Measurements from ENCODE around the gene RPS6KA2. TPM values are rescaled to one million over a fixed set of nuclear protein-coding genes. Genes with fewer than 3 reads are reported as not detected.

The RPS6KA2 gene
- total RNA-seq, 1 experiment from 2014 or later, result 4.6 TPM

DNA sequence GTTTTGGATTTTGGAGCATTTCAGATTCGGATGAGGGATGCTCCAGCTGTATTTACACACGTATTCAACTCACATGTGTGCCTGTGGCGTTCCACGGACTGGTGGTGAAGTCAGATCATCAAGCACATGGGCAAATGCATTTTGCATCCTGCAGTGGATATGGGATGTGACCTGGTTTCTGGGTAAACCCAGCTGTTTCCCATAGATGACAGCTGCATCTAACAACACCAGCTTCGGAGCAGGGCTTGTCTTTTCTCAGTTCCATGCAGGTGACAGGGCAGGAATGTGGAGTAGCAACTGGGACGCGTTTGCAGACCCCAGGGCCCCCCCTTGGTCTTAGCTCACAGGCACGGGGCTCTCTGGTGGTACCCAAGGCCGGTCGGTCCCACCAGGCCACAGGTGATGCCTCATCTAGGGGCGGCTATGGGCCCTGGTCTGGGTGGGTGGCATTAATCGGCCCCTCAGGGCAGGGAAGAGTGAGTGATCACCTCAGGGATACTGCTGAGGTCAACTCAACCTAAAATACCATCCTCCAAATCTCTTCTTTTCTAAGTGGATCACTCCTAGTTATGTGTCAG lies 123.8 kb downstream of the RPS6KA2 start:
- DNase-seq (ENCODE audit: low spot score), result no peak

DNA sequence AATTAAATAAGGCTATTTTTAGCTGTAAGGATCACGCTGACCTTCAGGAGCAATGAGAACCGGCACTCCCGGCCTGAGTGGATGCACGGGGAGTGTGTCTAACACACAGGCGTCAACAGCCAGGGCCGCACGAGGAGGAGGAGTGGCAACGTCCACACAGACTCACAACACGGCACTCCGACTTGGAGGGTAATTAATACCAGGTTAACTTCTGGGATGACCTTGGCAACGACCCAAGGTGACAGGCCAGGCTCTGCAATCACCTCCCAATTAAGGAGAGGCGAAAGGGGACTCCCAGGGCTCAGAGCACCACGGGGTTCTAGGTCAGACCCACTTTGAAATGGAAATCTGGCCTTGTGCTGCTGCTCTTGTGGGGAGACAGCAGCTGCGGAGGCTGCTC lies 124.6 kb downstream of the RPS6KA2 start:
- DNase-seq (ENCODE audit: low spot score), result no peak

DNA sequence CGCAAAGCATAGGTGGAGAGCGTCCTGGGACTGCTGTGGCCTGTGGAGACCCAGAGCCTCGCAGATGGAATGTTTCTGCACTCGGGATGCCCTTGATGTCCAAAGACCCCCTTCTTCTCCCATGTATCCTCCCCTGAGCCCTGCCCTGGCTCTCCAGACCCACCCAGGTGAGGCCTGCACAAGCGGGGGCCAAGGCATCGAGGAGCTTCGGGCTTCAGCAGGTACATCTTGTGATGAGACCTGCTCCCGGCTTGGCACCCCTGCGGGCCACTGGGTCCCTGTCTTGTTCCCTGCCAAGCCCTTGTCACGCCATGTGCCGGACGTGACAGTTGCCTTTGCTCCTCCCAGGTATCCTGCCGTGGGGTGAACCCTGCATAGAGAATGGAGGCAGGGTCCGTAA lies 125.8 kb downstream of the RPS6KA2 start:
- no peak for DNase-seq (ENCODE audit: low spot score)

DNA sequence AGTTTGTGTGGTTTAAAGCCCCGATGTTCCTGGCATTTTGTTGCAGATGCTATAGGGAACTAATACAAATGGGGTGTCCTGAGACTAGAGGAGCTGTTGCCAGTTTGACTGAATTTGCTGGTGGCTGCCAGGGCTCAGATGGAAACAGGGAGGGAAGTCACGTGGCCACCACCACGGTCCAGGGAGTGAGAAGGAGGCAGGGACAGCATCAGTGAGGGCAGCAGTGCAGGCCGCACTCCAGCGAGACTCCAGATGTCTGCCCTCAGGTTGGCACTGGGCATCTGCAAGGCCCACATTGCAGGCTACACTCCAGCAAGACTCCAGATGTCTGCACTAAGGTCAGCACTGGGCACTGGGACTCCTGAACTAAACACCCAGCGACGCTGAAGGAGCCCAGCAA lies 126.8 kb downstream of the RPS6KA2 start:
- no peak for DNase-seq (ENCODE audit: low spot score)

DNA sequence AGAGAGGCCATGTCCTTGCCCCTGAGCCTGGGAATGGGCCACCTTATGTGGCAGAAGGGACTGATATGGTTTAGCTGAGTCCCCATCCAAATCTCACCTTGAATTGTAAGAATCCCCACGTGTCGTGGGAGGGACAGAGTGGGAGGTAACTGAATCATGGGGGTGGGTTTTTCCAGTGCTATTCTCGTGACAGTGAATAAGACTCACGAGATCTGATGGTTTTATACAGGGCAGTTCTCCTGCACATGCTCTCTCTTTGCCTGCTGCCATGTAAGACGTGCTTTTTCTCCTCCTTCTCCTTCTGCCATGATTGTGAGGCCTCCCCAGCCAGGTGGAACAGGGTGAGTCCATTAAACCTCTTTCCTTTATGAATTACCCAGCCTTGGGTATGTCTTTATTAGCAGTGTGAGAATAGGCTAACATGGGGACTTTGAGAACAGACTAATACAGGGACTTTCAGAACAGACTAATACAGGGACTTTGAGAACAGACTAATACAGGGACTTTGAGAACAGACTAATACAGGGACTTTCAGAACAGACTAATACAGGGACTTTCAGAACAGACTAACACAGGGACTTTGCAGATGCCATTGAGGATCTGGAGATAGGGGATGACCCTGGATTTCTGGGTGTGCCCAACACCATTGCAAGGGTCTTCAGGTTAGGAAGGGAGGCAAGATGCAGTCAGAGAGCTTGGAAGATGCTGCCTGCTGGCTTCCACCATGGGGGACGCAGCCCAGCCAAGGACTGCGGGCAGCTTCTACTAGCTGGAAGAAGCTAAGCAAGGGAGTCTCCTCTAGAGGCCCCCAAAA lies 127.5 kb downstream of the RPS6KA2 start:
- no peak for DNase-seq (ENCODE audit: low spot score)

DNA sequence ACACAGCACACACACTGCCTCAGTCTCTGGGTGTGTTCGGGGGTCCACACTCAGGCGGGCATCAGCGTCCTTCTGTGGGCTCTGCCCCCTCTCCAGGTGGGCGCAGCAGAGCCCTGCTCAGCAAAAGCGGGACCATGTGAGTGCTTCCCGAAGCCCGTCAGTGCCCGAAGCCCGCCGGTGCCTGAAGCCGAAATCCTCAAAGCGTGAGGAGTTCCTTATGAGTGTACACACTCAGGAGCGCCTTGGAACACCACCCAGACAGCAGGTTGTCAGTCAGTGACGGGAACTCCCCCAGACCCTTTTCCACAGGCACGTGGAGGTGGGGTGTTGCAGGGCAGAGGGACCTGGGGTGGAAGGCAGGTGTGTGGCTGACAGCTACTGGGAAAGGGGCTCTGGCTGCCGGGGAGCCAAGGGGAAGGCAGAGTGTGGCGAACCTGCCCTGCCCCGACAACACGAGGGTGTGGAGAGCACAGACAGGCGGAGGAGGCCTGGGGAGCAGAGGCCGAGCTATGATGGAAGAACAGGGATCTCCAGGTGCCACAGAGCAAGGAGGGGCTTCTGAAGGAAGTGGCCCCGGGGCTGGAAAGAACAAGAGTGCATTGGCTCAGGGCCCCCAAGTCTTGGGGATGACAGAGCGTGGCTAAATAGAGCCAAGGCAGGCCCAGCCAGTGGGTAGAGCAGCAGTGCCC lies 128.2 kb downstream of the RPS6KA2 start:
- no peak for DNase-seq (ENCODE audit: low spot score)

DNA sequence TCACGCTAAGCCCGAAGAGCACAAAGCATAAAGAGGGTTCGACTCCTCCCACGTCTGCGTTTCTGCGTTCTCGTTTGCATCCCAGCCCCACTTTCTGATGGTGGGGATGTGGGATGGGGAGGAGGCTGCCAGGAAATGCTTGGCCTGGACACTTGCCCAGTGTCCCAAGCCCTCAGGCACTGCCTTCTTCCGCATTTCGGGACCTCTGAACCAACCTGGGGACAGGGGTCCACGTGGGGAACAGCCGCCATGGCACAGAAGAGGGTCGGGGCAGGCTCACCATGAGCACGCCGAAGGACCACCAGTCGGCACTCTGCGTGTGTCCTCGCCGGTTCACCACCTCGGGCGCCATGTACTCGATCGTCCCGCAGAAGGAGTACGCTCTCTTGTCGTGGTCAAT lies 128.8 kb downstream of the RPS6KA2 start:
- DNase-seq (ENCODE audit: low spot score), result no peak

DNA sequence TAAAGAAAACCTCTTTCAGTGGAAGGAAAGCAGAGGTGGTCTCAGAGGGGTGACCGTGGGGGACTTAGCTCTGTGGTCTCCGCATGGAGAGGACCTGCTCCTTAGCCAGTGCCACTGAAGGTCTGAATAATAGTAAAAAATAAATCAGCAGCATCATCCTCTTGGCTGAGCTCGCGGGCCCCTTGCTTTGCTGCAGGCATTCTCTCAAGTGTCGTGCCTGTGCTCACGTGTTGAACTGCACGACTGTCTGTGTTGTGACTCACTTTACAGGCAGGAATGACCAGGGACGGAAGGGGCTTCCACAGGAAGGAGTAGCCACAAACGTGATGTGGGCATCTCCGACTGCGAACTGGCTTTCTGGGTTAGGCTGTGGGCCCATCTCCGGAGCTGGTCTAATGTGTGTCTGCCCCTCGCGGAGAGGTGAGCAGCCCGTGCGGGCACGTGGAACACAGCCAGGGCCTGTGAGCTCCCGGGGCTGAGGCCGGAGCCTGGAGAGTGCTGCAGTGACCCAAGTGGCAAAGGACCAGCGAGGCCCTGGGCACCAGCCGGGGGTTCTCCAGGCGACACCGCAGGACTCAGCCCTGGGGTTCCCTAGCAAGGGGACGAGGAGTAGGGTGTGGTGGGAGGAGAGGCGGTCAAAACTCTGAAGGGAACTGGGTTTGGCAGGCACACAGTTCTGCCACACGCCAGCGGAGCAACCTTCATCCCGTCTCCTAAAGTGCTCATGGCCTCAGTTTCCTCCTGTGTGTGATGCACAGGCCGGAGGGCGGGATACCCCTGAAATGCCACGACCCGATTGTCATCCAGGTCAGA lies 129.8 kb downstream of the RPS6KA2 start:
- DNase-seq (ENCODE audit: low spot score), result no peak

DNA sequence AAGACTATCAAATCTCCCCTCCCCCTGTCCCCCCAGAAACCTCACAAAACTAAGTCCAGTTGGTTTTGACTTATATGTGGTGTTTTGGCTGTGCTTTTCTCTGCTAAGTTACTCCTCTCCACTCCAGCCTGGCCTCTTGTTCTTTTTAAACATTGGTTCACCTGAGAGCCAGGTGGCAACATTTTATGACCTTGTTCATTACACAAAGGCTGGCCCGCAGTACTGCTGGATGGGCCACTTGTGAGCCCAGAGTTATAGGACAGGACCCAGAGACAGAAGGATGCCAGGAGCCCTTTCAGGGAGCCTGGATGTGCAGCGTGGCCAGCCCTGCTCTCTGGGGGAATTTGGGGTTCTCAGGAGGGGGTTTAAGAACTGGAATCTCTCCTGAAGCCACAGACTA lies 130.6 kb downstream of the RPS6KA2 start:
- DNase-seq (ENCODE audit: low spot score), result no peak

DNA sequence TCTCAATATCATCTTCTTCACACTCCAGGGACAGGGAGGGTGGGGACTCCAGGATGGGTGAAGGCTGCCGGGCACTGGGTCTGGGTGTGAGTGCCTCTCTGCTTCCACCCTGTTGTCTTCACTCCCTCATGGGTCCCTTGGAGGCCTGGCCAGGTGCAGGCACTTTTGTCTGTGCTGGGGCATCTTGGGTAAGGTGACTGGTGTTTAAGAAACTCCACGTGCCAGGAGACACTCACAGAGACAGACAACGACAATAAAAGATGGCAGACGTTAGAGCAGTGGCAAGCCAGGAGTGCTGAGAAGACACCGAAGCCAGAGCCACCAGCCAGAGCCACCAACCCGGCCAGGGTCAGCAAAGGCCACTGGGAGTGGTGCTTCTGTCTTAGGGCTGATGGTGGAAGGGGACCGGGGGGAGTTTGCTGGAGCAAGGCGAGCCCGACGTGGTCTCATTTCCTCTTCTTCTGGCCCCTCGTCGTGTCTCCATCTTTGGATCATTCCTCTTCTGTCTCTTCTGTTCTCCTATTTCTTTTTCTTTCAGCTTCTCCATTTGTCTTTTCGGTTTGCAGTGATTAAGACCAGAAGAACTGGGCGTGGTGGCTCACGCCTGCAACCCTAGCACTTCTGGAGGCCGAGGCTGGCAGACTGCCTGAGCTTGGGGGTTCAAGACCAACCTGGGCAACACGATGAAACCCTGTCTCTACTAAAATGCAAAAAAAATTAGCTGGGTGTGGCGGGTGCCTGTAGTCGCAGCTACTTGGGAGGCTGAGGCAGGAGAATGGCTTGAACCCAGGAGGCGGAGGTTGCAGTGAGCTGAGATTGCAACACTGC lies 131.3 kb downstream of the RPS6KA2 start:
- no peak for DNase-seq (ENCODE audit: low spot score)

DNA sequence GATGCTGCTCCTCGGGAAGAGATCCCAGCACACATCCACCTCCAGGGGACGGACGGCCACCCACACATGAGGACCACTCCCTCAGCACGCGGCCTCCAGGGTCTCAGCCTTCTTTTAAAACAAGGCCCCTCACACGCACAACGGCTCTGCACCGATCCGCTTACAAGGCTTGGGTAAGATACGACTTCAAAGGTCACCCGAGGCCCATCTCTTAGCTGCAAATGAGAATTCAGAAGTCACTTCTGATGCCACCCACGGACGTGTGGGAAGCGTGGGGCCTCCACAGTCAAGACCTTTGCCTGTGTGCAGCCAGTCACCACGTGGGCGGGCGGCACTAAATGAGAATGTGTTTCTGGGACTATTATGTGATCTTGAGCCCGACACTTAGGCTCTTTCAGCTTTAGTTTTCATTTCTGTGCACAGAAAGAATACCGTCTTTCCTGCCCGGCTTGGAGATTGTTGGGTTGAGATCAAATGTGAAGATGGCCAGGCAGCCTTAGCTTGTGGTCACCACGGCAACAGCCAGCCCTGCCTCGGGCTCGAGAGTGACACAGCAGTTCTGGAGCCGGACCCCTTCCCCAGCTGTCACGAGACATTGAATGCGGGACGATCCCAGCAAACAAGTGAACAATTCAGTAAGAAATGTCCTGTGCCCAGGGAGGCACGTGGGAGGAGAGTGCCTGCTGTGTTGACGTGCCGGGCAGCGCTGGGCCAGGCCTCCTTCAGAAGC lies 132.1 kb downstream of the RPS6KA2 start:
- DNase-seq (ENCODE audit: low spot score), result no peak

DNA sequence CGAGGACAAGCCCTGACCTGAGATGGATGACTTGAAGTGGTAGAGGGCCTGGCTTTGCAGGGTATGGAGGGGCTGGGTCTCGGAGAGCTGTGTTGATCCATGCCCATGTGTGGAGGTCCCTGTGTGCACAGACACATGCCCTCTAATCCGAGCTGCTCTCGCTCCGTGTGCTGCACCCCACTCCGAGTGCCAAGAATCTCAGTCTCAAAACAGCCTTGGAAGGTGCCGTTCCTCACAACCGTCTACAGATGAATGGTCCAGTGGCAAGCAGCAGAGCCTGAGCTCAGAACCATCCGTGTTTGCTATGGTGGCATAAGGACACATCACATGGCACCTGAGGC lies 133.0 kb downstream of the RPS6KA2 start:
- DNase-seq (ENCODE audit: low spot score), result no peak

DNA sequence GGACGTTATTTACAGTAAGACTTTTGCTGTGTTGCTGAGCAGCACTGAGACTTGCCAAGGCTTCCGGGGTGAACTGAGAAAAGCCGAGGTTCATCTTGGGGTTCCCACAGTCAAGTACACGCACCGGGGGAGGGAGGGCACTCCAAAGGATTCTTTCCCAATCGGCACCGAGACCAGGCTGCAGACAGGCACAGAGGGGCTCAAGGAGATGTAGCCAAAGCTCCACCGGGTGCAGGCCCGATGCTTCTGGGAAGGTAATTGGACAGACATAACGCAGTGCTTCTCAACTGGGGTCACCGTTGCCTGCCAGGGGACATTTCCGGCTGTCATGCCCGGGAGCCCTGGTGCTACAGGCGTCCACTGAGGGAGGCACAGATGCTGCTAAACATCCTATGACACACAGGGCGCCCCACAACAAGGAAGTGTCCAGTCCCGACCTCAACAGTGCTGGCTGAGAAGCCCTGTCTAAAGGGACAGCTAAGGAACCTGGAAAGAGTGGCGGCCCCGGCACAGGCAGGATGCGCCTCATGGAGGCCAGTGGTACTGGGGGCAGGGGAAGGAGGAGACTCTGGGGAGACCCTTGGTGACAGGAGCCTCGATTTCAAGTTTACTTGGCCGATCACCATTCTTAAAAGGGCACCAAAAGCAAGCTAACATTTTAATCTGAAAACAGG lies 133.5 kb downstream of the RPS6KA2 start:
- no peak for DNase-seq (ENCODE audit: low spot score)

DNA sequence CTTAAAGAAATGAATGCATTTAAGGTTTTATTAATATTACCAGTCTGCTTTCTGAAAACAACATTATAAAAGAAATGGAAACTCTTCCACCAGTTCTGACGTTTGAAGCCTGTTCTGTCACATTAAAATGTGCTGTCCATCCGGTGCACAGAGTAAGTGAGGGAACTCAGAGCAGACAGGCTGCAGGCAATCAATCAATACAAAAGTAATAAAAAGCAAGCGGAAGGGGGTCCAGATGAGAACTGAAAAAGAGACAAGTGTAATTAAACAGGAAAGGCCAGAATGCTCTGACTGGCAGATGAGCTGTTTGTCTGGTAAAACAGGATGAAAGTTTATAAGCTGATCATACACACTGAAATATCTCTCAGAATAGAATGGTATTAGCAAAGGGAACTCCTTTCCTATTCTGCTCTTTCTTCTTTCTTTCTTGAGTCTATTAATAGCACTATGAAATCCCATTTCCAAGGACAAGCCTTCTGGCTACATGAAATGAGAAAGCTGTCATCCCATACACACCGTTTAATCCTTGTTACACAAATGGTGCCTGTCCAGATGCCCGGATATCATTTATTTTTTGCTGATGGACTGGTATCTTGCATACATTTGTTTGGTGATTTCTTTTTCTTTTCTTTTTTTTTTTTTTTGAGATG lies 134.8 kb downstream of the RPS6KA2 start:
- DNase-seq (ENCODE audit: low spot score), result no peak

DNA sequence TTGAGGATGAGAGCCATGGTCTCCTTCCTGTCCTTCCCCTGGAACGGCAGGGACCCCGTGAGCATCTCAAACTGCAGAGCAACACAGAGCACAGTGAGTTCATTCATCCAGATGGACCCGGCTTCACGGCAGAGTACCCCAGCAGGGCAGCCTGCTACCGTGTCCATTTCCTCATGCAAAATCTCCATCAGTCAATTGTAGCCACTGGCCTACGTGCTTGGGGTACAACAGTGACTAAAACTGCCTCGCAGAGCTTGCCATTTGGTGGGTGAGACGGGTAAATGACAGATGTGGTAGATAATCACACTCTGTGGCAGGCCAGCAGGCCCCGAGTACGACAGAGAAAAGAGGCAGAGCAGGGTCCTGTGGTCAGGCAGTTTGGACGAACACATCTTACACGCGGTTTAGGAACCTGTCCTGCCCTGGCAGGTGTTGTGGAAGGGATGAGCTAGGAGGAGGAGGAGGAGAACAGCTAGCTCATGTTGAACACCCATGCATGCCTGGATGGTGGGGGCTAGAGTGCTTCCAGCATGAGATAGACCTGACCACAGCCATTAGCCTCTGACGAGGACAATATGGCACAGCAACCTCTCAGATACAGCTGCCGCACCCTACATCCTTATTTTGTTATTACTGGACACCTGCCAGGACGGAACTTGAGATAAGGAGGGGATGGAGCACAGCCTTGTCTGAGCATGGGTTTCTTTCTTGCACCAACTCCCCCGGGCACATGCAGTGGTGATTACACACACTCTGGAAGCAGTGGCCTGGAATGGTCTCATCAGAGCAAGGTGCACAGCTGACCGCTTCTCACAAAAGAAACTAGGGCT lies 136.2 kb downstream of the RPS6KA2 start:
- DNase-seq (ENCODE audit: low spot score), result peak; percentile 30

DNA sequence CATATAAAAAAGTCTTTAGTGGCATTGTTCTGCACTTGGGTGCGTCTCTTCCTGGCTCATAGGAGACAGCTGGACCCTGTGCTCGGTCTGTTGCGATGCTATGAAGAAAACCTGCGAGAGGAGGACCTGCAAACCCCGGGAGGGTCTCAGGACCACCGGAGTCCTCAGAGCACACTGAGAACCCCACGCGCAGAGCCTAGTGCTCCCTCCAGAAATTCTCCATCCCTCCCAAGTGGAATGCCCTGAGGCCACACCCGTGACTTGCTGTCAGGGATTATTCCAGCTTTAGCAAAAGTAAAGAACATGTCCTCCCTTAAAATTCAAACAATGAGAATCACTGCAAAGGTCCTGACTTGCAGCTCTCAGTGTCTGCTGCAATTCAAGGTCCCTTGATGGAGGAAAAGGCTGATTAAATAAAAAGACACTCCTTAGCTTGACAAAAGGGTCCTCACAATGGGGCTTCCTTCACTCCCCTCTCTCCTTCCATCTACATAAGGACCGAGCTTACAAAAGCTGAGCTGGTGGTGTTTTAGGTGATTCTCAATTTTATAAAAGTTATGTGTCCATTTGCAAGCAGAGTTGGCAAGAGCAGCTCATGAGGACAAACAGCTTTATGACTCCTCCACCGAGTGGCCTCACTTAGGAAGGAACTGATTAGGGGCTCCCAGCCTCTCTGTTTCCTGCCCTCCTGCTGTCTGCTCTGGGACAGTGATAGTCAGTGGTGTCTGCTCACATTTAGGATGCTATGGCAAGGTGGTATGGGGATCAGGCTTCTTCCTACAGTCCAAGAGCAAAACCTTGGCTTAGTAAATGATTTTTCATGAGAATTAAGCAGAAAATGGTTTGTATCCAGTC lies 137.5 kb downstream of the RPS6KA2 start:
- DNase-seq (ENCODE audit: low spot score), result no peak

DNA sequence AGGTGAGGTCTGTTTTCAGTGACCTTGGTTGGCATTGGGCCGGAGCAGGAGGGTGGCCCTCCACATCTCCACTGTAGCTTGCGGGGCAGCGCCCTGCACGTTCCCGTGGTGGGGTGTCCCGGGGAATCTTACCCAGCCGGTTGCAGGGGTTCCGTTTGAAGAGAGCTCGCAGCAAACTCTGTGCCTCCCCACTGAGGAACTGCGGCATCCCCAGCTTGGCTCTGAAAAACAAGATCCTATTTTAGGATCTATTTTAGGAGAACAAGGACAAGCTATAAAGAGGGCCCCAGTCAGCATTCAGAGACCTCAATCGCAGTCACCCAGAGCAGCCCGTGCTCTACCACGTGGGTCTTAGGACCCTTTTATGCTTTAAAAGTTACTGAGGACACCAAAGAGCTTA lies 138.3 kb downstream of the RPS6KA2 start:
- no peak for DNase-seq (ENCODE audit: low spot score)

Data from H4 (cell line).